ENCODE data around the gene ACTC1.

Gene ACTC1

GRCh38 chr15:34799149-34800101 lies 4.1 kb upstream of the ACTC1 start:
- DNase-seq (ENCODE audit: low read depth in 2 of 2), result no peak

DNA sequence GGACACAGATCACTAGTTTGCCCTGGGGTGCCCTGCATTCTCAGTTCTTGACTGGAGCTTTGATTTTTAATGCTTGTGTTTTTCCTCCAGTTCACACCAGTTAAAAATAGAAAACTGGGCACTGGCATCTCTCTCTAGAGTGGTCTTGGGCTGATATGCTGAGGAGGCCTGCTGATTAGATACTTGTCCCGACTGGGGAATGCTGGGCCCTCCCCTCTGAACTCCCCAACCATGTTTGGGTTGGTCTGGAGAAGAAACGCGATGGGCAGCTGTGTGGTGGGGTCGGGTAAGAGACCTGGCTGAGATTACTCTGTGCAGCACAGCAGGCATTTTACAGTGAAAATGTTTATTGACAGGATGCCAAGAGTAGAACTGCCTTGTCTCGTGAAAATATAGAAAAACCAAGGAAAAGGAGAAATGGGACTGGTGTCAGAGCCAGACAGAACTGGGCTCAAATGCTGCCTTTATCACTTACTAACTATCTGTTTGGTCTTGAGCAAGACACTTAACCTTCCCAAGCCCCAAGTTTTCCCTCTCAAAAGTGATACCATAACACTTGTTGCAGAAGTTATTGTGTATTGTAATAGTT lies 1.6 kb upstream of the ACTC1 start:
- DNase-seq (ENCODE audit: low read depth in 2 of 2), result no peak

DNA sequence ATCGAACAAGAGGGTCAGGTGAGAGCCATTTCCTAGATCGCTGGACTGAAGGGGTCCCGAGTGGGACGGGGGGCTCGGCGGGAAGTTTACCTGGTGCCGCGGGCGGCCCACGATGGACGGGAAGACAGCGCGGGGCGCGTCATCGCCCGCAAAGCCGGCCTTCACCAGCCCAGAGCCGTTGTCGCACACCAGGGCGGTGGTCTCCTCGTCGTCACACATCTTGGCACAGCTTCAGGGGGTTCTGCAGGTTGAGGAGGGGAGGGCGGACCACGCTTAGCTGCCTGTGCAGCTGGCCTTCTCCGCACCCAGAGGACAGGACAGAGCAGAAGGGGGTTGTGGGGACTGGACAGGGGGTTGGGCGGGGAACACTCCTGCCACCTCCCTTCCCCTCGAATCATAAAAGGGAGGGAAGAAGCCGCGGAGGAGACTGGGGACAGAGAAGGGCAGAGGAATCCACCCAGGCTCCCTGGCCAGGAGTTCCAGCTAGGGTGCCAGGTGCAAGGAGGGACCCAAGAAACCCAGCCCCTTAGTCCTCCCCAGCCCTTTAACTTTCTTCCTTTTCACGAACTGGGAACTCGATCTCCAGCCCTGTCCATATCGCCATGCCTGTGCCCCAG lies 651 bp downstream of the ACTC1 start:
- no peak for DNase-seq (ENCODE audit: low read depth in 2 of 2)

GRCh38 chr15:34793901-34794300 lies 1.4 kb downstream of the ACTC1 start:
- DNase-seq (ENCODE audit: low read depth in 2 of 2), result no peak

GRCh38 chr15:34793071-34793470 lies 2.3 kb downstream of the ACTC1 start:
- no peak for DNase-seq (ENCODE audit: low read depth in 2 of 2)

- no peak for DNase-seq (ENCODE audit: low read depth in 2 of 2)
These were observed 3.6 kb downstream of the ACTC1 start for GRCh38 chr15:34791701-34792100.

DNA sequence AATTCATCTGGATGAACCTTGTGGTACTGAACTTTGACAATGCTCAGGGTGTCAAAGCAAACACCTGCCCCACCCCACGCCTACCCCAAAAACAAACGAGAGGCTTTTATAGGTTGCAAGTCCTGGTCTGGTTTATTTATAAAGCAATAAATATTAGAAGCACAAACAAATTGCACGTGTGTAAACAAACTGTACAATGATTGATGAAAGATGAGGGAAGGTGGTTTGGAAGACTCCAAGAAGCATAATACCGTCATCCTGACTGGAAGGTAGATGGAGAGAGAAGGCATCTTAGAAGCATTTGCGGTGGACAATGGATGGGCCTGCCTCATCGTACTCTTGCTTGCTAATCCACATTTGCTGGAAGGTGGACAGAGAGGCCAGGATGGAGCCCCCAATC lies 5.2 kb downstream of the ACTC1 start:
- DNase-seq (ENCODE audit: low read depth in 2 of 2), result no peak

DNA sequence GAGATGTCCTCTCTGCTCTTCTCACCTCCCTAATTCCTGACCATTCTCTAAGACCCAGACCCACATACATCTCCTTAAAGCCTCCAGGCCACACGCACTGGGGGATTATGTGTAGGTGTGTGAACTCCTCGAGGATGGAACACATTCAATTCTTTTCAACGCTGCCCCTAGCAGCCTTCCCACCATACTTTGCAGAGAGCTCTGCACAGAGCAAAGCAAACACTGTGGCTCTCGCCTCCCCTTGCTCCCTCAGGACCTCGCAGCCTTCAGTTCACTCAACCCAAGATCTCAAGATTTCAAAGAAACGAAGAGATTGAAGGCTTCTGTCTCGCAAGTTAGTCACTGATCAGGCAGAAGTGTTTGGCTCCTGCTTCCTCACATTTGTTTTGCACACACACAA lies 6.0 kb downstream of the ACTC1 start:
- DNase-seq (ENCODE audit: low read depth in 2 of 2), result no peak

GRCh38 chr15:34786206-34786605 lies 9.1 kb downstream of the ACTC1 start:
- no peak for DNase-seq (ENCODE audit: low read depth in 2 of 2)

GRCh38 chr15:34783991-34784390 lies 11.4 kb downstream of the ACTC1 start:
- no peak for DNase-seq (ENCODE audit: low read depth in 2 of 2)

DNA sequence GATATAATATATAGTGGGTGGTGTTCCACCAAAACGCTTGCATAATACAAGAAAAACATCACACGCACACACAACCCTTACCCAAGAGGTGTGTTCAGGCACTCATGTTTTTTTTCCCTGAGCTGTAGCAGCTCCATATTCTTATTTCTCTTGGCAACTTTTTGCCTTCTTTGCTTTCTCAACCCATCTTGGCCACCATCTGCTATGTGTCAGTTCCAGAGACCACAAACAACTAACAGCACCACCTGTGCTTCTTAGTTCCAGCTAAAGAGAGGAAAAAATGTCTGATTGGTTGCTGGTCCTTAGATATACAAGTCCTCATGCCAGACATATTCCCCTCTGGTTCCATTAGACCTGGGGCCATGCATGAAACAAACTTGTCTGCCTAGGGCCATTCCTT lies 11.9 kb downstream of the ACTC1 start:
- DNase-seq (ENCODE audit: low read depth in 2 of 2), result no peak

DNA sequence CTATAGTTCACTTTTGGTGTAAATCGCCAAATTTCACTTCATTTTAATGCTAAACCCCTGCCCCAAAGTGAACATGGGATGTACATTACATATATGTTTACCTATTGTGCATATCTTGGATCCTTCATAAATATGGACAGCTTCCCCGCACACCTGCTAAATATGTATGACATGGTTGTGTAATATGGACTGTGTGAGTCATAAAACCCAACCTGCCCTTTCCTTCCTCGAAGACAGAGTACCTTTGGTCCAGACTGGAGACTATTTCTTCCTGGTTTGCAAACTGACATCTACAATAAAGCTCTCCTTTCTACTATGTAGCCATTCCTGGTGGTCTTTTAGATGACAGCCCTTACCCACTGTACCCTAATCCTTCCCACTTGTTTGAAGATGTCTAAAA lies 12.4 kb downstream of the ACTC1 start:
- no peak for DNase-seq (ENCODE audit: low read depth in 2 of 2)

DNA sequence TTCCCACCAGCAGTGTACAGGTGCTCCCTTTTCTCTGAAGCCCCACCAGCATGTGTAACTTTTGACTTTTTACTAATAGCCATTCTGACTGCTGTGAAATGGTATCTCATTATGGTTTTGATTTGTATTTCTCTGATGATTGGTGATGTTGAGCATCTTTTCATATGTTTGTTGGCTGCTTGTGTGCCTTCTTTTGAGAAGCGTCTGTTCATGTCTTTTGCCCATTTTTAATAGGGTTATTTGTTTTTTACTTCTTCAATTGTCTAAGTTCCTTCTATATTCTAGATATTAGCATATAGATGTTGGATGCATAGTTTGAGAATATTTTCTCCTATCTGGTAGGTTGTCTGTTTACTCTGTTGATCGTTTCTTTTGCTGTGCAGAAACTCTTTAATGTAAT lies 14.6 kb downstream of the ACTC1 start:
- no peak for DNase-seq (ENCODE audit: low read depth in 2 of 2)

GRCh38 chr15:34776606-34777105 lies 18.7 kb downstream of the ACTC1 start:
- DNase-seq (ENCODE audit: low read depth in 2 of 2), result no peak

- DNase-seq (ENCODE audit: low read depth in 2 of 2), result no peak
These were observed 21.4 kb downstream of the ACTC1 start for GRCh38 chr15:34773917-34774316.

DNA sequence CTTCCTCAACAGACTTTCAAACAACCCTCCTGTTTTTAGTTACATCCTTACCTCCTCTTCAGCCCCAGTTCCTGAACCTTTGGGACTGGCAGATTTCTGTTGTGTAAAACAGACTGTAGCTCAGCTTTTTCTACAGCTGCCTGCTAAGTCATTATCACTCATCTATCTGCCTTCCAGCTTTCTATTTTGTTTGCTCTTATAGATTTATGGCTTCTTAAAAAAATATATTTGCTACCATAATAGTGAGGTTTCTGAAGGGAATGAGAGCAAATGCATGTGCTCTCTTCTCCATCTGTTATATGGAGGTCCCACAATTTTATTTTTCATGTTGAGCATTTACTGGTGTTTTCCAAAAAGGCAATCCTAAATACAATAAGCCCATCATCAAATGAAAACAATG lies 22.3 kb downstream of the ACTC1 start:
- no peak for DNase-seq (ENCODE audit: low read depth in 2 of 2)

DNA sequence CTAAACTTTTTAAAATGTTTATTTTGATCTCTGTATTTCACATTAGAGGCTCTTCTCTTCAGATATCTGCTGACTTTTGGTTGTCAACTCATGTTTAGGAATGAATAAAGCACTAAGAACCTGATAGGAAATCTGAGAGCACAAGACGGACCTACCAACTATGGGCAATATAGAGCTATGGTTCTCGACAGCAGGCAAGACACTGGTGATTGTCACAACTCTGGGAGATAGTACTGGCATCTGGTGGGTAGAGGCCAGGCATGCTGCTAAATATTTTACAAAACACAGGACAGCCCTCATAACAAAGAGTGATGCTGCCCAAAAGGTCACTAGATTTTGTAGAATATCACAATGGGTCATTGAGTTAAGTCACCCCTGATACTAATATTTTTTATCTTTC lies 23.0 kb downstream of the ACTC1 start:
- no peak for DNase-seq (ENCODE audit: low read depth in 2 of 2)

DNA sequence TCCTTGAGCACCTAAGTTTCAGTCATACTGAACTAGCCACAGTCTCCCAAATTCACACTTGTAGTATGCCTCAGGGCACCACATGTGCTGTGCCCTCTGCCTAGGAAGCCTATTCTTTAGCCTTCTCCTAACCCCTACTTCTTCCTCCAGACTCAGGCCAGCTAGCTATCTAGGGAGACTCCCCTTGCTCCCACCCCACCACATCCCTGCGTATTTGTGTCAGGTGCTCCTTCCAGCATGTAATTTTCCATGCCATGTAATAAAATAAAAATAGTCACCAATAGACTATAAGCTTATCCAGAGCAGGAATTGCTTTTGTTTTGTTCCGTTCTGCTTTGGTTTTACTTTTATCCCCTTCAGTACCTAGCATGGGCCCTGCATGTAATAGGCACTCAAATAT lies 25.6 kb downstream of the ACTC1 start:
- no peak for DNase-seq (ENCODE audit: low read depth in 2 of 2)

DNA sequence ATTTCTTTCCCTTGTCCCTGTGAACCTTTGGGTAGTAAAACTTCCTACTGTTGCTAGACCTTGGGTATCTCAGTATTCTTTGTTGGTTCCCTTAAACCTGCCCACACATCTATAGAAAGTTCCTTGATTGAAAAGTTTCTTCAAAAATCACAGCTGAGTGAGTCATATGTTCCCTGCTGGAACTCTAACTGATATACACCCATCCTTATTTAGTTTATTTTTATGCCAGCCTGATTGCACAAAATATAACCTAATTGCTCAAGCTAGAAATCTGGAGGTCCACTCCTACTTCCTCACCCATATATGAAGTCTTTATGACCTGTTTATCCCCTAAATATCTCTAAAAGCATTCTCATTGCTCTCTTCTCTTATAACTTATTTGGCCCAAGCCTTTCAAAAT lies 26.8 kb downstream of the ACTC1 start:
- no peak for DNase-seq (ENCODE audit: low read depth in 2 of 2)

GRCh38 chr15:34765741-34766140 lies 29.6 kb downstream of the ACTC1 start:
- no peak for DNase-seq (ENCODE audit: low read depth in 2 of 2)

- no peak for DNase-seq (ENCODE audit: low read depth in 2 of 2)
These were observed 34.4 kb downstream of the ACTC1 start for GRCh38 chr15:34760909-34761308.

DNA sequence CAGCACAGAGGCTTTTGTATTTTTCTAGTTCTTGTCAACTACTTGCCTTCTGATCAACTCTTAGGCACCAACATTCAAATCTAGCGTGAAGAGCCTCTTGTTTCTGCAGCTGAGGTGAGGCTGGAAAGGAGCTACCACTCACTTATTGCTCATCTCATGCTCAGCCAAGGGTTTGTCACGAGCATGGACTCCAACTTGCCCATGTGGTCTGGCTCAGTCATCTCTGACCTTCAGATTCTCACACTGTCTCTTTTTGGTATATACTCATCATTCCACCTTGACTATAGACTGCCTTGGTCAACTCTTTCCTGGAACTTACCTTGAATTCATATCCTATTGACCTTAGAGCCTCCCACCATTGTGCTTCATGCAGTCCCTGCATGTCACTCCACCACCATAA lies 35.4 kb downstream of the ACTC1 start:
- no peak for DNase-seq (ENCODE audit: low read depth in 2 of 2)

GRCh38 chr15:34759347-34759746 lies 36.0 kb downstream of the ACTC1 start:
- DNase-seq (ENCODE audit: low read depth in 2 of 2), result no peak
